ENCODE results near the gene COQ10A. TPM values are rescaled to one million over a fixed set of nuclear protein-coding genes. Genes with fewer than 3 reads are reported as not detected.

The COQ10A gene
- total RNA-seq, 1 donor from 2014 or later, result 49.6 TPM

DNA sequence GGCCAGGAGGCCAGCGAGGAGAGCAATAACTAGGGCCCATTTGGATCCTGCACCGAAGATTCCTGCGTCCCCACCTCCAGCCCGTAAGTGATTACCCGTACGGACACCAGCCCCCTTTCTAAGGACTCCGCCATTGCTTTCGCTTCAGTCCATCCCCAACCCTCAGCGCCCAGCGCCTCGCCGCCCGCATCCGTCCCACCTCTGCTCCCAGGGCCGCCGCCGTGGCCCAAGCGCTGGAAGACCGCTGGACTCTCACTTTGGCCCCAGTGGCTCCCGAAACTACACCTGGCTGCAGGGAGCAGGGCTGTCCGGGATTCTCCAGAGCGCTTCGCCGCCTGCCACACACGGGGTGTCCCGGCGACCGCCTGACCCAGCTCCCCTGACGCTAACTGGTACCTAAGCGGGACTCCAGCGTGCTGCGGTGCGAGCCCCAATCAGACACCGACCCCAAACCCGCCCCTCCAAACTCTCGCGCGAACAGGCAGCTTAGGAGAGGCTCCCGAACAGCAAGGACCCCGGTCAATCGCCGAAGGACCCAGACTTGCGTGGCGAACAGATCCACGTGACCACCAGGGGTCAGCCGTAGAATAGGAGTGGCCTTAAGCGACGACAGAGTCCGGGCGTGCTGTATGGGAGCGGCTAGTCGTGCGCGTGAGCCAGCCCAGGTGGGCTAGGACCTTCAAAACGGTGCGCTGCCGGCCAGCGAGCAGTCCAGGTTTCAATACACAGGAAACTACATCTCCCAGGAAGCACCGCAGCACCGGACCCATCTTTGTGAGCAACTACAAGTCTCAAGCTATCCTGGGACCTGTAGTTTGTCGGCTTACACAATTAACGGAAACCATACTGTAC lies 49.1 kb downstream of the COQ10A start, which contains the start of gene CNPY2:
TSS of gene CNPY2 (minus strand) at position 367 of the 852 bp plus-strand sequence. CDS start 771 bp downstream, outside the sequence.
- peak; percentile 98 for DNase-seq

GRCh38 chr12:56317675-56318074 lies 50.9 kb downstream of the COQ10A start:
- DNase-seq, result no peak

Other genes with a start within 250 kb of the COQ10A start
- 7.3 TPM for gene IKZF4, start 245.9 kb upstream of the COQ10A start, total RNA-seq
- gene RPS26, start 225.0 kb upstream of the COQ10A start, total RNA-seq, result 541 TPM
- gene ERBB3, start 186.8 kb upstream of the COQ10A start, total RNA-seq, result 147 TPM
- 98.1 TPM for gene PA2G4, start 162.4 kb upstream of the COQ10A start, total RNA-seq
- 1,420 TPM for gene RPL41, start 150.3 kb upstream of the COQ10A start, total RNA-seq
- gene ZC3H10, start 148.7 kb upstream of the COQ10A start, total RNA-seq, result 5.6 TPM
- gene ESYT1, start 138.7 kb upstream of the COQ10A start, total RNA-seq, result 152 TPM
- gene MYL6B, start 114.4 kb upstream of the COQ10A start, total RNA-seq, result 136 TPM
- gene MYL6, start 108.6 kb upstream of the COQ10A start, total RNA-seq, result 707 TPM
- gene SMARCC2, start 77.5 kb upstream of the COQ10A start, total RNA-seq, result 49.0 TPM
- 70.3 TPM for gene RNF41, start 45.0 kb upstream of the COQ10A start, total RNA-seq
- 18.2 TPM for gene NABP2, start 42.6 kb upstream of the COQ10A start, total RNA-seq
- gene SLC39A5, start 36.9 kb upstream of the COQ10A start, total RNA-seq, result 0.31 TPM
- gene ANKRD52, start 8.6 kb upstream of the COQ10A start, total RNA-seq, result 19.3 TPM
- 235 TPM for gene CS, start 33.4 kb downstream of the COQ10A start, total RNA-seq
- 45.9 TPM for gene CNPY2, start 49.0 kb downstream of the COQ10A start, total RNA-seq
- 60.4 TPM for gene PAN2, start 67.1 kb downstream of the COQ10A start, total RNA-seq
- gene IL23A, start 71.9 kb downstream of the COQ10A start, total RNA-seq, result not detected
- 74.5 TPM for gene STAT2, start 93.2 kb downstream of the COQ10A start, total RNA-seq
- gene APOF, start 95.9 kb downstream of the COQ10A start, total RNA-seq, result not detected
- gene TIMELESS, start 182.5 kb downstream of the COQ10A start, total RNA-seq, result 10.5 TPM
- gene MIP, start 187.7 kb downstream of the COQ10A start, total RNA-seq, result not detected
- 2.1 TPM for gene SPRYD4, start 201.6 kb downstream of the COQ10A start, total RNA-seq
- 0.21 TPM for gene GLS2, start 221.2 kb downstream of the COQ10A start, total RNA-seq

Data from tongue (tissue), 2 donors.